Fibroblast of pulmonary artery (primary cell): ENCODE data around the gene TTC34.

ENCODE experiments used
- DNase-seq: peaks from one replicate; pipeline ENCODE4 v3.0.0-alpha.2; 2010; ENCODE audit warnings: low read depth
- H3K4me3 ChIP-seq: replicated peaks from 2 replicates; pipeline ENCODE4 v1.5.1; 2011; ENCODE audit warnings: low read depth, mild to moderate bottlenecking, control low read depth, low read length, moderate library complexity
- CTCF ChIP-seq: IDR thresholded peaks from 2 replicates; pipeline ENCODE4 v1.5.1; 2011; ENCODE audit warnings: mild to moderate bottlenecking, control low read depth, low read length, inconsistent platforms; ENCODE audit errors: missing control alignments

Gene TTC34

GRCh38 chr1:2623571-2624337, 177.7 kb downstream of the TTC34 start:
- H3K4me3 ChIP-seq: no peak overlapping the region
- TF ChIP-seq CTCF: no peak
- DNase-seq: no peak

- TF ChIP-seq CTCF: no peak
- H3K4me3 ChIP-seq: no peak overlapping the region
- no peak for DNase-seq
Measured at GRCh38 chr1:2617971-2618470, 183.5 kb downstream of the TTC34 start.

- H3K4me3 ChIP-seq: no peak overlapping the region
- no peak for DNase-seq
- no peak for TF ChIP-seq CTCF
Measured at GRCh38 chr1:2614145-2614544, 187.3 kb downstream of the TTC34 start.

- no peak overlapping the region for H3K4me3 ChIP-seq
- TF ChIP-seq CTCF: no peak
- DNase-seq: no peak
Measured at GRCh38 chr1:2612591-2613365, 188.7 kb downstream of the TTC34 start.

GRCh38 chr1:2611621-2612437, 189.7 kb downstream of the TTC34 start:
- no peak overlapping the region for H3K4me3 ChIP-seq
- DNase-seq: no peak
- no peak for TF ChIP-seq CTCF

GRCh38 chr1:2611031-2611501, 190.4 kb downstream of the TTC34 start:
- H3K4me3 ChIP-seq: no peak overlapping the region
- TF ChIP-seq CTCF: no peak
- peak; percentile 6 for DNase-seq
